Activated CD8-positive, alpha-beta T cell treated with anti-CD3 and anti-CD28 coated beads, Interleukin-2, amount 10 ng/mL, durations not matched to agents 7 days and 5 days (primary cell): ENCODE results near the gene MACROD2. TPM values are rescaled to one million over a fixed set of nuclear protein-coding genes. Genes with fewer than 3 reads are reported as not detected.

ENCODE experiments used
- ATAC-seq: fragments of 150-1000 bp; cut with Tn5 transposase; one replicate; pipeline ENCODE4 v1.10.0; 2021; ENCODE audit warnings: moderate library complexity
- CTCF ChIA-PET: fragments of 350-600 bp; sonication (Branson Sonifier 250); formaldehyde crosslinking; loops from one replicate; lab custom pipeline; 2021; ENCODE audit warnings: antibody characterized with exemption; lab: Charles Lee
- POLR2A ChIA-PET: fragments of 350-600 bp; sonication (Branson Sonifier 250); formaldehyde crosslinking; loops from one replicate; lab custom pipeline; 2021; ENCODE audit warnings: antibody characterized with exemption; lab: Charles Lee
- DNase-seq: peaks from one replicate; pipeline ENCODE4 v3.0.0-alpha.2; 2020
- H3K27ac Mint-ChIP-seq: one replicate; pipeline ENCODE4 v1.8.0; 2021; ENCODE audit warnings: mild to moderate bottlenecking, mixed read lengths
- H3K27me3 Mint-ChIP-seq: one replicate; pipeline ENCODE4 v1.8.0; 2021; ENCODE audit warnings: low read depth, mixed read lengths
- H3K36me3 Mint-ChIP-seq: one replicate; pipeline ENCODE4 v1.8.0; 2021; ENCODE audit warnings: low read depth, mixed read lengths
- H3K4me1 Mint-ChIP-seq: one replicate; pipeline ENCODE4 v1.8.0; 2021; ENCODE audit warnings: low read depth, mixed read lengths
- H3K4me3 Mint-ChIP-seq: one replicate; pipeline ENCODE4 v1.8.0; 2021; ENCODE audit warnings: mild to moderate bottlenecking, mixed read lengths
- H3K9me3 Mint-ChIP-seq: one replicate; pipeline ENCODE4 v1.8.0; 2022; ENCODE audit warnings: mixed read lengths; ENCODE audit not compliant: insufficient read depth
- total RNA-seq, 2 experiments: library from RNA; stranded (reverse); gene quantifications; one replicate each; pipeline ENCODE4 v1.2.3, GENCODE V29; 2021

MACROD2 gene
- total RNA-seq, 2 experiments from 2014 or later, result 0.08 TPM; not detected in 1

DNA sequence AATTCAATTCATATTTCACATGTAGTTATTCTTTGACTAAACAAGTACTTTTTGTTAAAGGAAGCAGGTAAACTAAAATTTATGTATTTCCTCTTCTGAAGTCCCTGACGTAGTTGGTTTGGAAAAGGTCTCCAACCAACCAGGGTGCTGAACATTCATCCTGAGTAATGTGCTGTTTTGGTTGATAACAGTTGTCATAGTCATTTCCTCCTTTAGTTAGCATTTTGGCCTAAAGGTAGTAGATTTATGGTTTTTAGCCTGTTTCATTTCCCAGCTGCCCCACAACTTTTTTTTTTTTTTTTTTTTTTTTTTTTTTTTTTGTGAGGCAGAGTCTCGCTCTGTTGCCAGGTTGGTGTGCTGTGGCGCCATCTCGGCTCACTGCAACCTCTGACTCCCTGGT is 724.9 kb downstream of the MACROD2 start:
- H3K9me3 Mint-ChIP-seq, result no peaks in the 10 kb centered on the region
- no peak overlapping the region for H3K27ac Mint-ChIP-seq
- H3K4me3 Mint-ChIP-seq, result no peak overlapping the region
- ATAC-seq, result no peak
- no peak for DNase-seq
- H3K36me3 Mint-ChIP-seq, result no peaks in the 10 kb centered on the region
- POLR2A ChIA-PET, result no interaction called here
- CTCF ChIA-PET, result no interaction called here
- no peaks in the 10 kb centered on the region for H3K27me3 Mint-ChIP-seq
- no peaks in the 10 kb centered on the region for H3K4me1 Mint-ChIP-seq

- H3K27ac Mint-ChIP-seq, result no peak overlapping the region
- no peak for ATAC-seq
- ChIA-PET POLR2A (no interaction called here), CTCF (no interaction called here)
- H3K9me3 Mint-ChIP-seq, result no peaks in the 10 kb centered on the region
- no peak overlapping the region for H3K4me3 Mint-ChIP-seq
- no peaks in the 10 kb centered on the region for H3K4me1 Mint-ChIP-seq
- DNase-seq, result no peak
- no peaks in the 10 kb centered on the region for H3K27me3 Mint-ChIP-seq
- H3K36me3 Mint-ChIP-seq, result no peaks in the 10 kb centered on the region
These were observed 726.7 kb downstream of the MACROD2 start for GRCh38 chr20:14721926-14722452.

DNA sequence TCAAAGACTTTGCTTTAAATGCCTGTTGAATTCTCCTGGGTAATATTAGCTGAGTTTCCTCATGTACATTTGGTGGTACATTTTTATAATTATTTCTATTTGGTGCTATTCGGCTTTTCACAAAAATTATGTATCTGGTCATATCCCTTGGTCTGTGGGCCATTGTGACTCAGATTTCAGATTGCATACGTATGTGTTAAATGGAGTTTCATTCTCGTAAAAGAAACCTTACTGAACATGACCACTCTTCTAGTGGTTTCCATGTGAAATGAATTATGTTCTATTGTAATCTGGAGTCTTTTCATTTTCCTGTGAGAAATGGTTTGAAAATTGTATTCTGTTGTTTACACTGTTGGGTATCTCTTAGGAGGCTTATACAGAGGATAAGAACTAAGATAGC is 728.3 kb downstream of the MACROD2 start:
- H3K27me3 Mint-ChIP-seq, result no peaks in the 10 kb centered on the region
- ChIA-PET POLR2A (no interaction called here), CTCF (no interaction called here)
- H3K9me3 Mint-ChIP-seq, result no peaks in the 10 kb centered on the region
- ATAC-seq (no peak), DNase-seq (no peak)
- H3K27ac Mint-ChIP-seq, result no peak overlapping the region
- H3K36me3 Mint-ChIP-seq, result no peaks in the 10 kb centered on the region
- H3K4me3 Mint-ChIP-seq, result no peak overlapping the region
- no peaks in the 10 kb centered on the region for H3K4me1 Mint-ChIP-seq

DNA sequence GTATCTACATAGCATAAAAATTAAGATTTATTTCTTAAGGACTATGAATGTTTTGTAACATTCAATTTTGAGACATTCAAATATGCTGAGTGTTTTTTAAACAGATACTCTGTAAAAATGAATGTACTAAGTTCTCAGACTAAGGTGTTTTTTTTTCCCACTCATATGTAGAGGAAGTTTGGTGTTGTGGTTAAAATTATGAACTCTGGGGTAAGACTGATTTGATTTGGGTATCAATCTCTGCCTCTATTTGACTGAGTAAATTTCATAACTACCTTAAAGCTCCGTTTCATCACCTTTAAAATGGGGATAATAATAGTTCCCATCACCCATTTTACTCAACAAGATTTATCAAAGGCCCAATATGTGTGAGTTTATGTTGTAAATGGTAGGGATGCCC is 728.7 kb downstream of the MACROD2 start:
- CTCF ChIA-PET, result no interaction called here
- Mint-ChIP-seq H3K9me3 (no peaks in the 10 kb centered on the region), H3K4me3 (no peak overlapping the region), H3K4me1 (no peaks in the 10 kb centered on the region), H3K27me3 (no peaks in the 10 kb centered on the region), H3K27ac (no peak overlapping the region), H3K36me3 (no peaks in the 10 kb centered on the region)
- ATAC-seq (no peak), DNase-seq (no peak)
- POLR2A ChIA-PET, result no interaction called here

DNA sequence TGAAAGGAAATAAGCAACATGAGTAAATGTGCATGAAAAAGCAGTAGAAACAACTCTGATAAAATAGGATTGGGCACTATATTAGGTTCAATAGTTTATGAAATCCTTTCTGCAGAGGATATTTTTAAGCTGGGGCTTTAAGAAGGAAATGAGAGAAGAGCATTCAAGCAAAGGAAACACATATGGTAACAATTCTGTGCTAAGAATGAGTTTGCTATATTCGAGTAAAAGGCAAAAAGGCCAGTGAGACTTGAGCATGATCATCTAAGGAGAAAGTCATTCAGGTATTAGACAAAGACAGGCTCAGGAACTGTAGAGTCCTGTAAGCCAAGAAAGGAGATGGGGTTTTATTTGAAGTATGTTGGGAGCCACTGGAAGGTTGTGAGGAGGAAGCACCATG is 729.2 kb downstream of the MACROD2 start:
- ChIA-PET POLR2A (no interaction called here), CTCF (no interaction called here)
- Mint-ChIP-seq H3K36me3 (no peaks in the 10 kb centered on the region), H3K4me3 (no peak overlapping the region), H3K27me3 (no peaks in the 10 kb centered on the region), H3K4me1 (no peaks in the 10 kb centered on the region), H3K9me3 (no peaks in the 10 kb centered on the region), H3K27ac (no peak overlapping the region)
- DNase-seq, result no peak
- ATAC-seq, result no peak

GRCh38 chr20:14726591-14726990 is 731.3 kb downstream of the MACROD2 start:
- Mint-ChIP-seq H3K4me1 (no peaks in the 10 kb centered on the region), H3K9me3 (no peaks in the 10 kb centered on the region), H3K4me3 (no peak overlapping the region), H3K27ac (no peak overlapping the region), H3K36me3 (no peaks in the 10 kb centered on the region), H3K27me3 (no peaks in the 10 kb centered on the region)
- DNase-seq (no peak), ATAC-seq (no peak)
- POLR2A ChIA-PET, result no interaction called here
- CTCF ChIA-PET, result no interaction called here

DNA sequence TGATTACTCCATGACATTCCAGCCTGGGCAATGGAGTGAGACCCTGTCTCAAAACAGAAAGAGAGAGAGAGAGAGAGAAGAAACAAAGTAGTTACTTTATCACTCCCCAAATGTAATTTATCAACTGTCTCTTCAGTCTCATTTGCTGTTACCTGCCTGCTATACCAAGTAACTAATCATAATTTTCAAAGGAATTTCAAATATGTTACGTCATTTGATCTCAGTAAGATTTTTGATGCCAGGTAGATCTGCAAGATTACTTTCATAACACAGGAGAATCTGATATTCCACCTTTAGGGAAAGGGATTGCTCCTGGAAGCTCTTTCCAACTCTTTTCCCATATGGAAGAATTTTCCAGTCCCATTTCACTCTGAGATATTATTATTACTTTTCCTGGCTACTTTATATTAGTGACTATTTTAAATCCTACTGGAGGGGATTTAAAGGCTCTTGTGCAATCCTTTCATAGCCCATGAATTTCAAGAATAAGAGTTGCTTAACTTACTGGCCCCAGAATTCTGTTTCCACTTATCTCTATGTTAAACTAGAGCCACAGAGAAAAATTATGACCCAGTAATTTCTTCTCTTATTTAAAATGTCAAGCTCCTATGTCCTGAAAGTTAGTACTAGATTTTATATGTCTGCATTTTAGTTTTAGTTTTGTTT is 732.3 kb downstream of the MACROD2 start:
- ChIA-PET POLR2A (no interaction called here), CTCF (no interaction called here)
- no peak for DNase-seq
- no peak overlapping the region for H3K4me3 Mint-ChIP-seq
- no peak for ATAC-seq
- no peaks in the 10 kb centered on the region for H3K4me1 Mint-ChIP-seq
- H3K27ac Mint-ChIP-seq, result no peak overlapping the region
- no peaks in the 10 kb centered on the region for H3K36me3 Mint-ChIP-seq
- no peaks in the 10 kb centered on the region for H3K27me3 Mint-ChIP-seq
- no peaks in the 10 kb centered on the region for H3K9me3 Mint-ChIP-seq

DNA sequence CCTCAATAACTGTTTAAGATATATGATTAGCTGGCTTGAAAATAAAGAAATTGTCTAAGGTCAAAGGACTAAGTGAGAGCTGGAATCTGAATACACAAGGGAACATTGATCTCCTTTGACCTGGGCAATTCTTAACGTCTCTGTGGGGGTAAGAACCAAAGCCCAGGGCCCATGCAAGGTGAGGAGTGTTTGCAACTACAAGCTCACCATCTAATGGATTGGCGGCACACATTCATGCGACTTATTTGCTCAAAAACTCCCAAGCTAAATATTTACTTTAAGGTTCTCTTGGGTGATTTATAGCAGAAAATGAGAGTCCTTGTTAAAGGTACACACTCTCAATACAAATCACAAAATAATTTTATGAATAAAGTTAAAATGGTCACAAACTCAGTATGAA is 734.1 kb downstream of the MACROD2 start:
- H3K9me3 Mint-ChIP-seq, result no peaks in the 10 kb centered on the region
- ATAC-seq (no peak), DNase-seq (no peak)
- H3K36me3 Mint-ChIP-seq, result no peaks in the 10 kb centered on the region
- no peak overlapping the region for H3K4me3 Mint-ChIP-seq
- CTCF ChIA-PET, result no interaction called here
- no peaks in the 10 kb centered on the region for H3K4me1 Mint-ChIP-seq
- POLR2A ChIA-PET, result no interaction called here
- no peaks in the 10 kb centered on the region for H3K27me3 Mint-ChIP-seq
- H3K27ac Mint-ChIP-seq, result no peak overlapping the region

DNA sequence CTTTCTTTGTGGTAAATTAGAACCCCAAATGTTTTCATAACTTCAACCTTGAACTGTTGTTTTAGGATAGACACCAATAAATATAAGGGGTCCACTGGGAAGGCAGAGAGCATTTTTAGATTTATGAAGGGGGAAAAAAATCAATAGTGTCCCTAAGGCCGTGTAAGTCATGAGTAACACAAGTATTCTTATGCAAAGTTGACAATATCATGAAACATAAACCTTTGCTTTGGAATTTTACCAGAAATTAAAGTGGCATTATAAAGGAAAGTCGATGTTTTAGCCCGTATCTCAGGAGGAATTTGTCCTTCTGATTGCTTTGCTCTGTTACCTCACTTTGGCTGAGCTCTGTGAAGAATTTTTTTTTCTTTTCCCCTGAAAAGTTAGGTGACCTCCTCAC is 737.0 kb downstream of the MACROD2 start:
- Mint-ChIP-seq H3K36me3 (no peaks in the 10 kb centered on the region), H3K4me3 (no peak overlapping the region), H3K4me1 (no peaks in the 10 kb centered on the region), H3K27ac (no peak overlapping the region), H3K9me3 (no peaks in the 10 kb centered on the region), H3K27me3 (no peaks in the 10 kb centered on the region)
- no peak for DNase-seq
- POLR2A ChIA-PET, result no interaction called here
- CTCF ChIA-PET, result no interaction called here
- no peak for ATAC-seq

DNA sequence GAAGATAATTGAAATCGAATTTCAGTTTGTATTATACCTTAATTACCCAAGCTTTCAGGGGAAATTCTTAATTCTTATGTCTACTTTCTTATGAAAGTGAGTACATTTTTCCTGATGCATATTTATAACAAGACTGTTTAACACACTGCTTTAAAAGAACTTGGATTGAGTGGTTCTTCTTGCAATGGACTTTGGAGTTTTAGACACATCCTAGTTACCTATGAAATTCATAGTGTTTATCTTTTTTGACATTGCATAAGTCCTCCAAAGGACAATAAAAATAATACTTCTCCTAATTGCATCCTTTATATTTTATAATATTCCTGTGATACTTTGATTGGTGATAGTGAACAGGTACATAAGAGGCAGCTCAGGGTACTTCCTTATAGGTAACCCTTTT is 737.7 kb downstream of the MACROD2 start:
- no peak overlapping the region for H3K27ac Mint-ChIP-seq
- H3K27me3 Mint-ChIP-seq, result no peaks in the 10 kb centered on the region
- no peaks in the 10 kb centered on the region for H3K36me3 Mint-ChIP-seq
- H3K9me3 Mint-ChIP-seq, result no peaks in the 10 kb centered on the region
- no peak overlapping the region for H3K4me3 Mint-ChIP-seq
- H3K4me1 Mint-ChIP-seq, result no peaks in the 10 kb centered on the region
- ATAC-seq, result no peak
- CTCF ChIA-PET, result no interaction called here
- POLR2A ChIA-PET, result no interaction called here
- DNase-seq, result no peak

- DNase-seq (no peak), ATAC-seq (no peak)
- Mint-ChIP-seq H3K36me3 (no peaks in the 10 kb centered on the region), H3K4me1 (no peaks in the 10 kb centered on the region), H3K27ac (no peak overlapping the region), H3K27me3 (no peaks in the 10 kb centered on the region), H3K4me3 (no peak overlapping the region), H3K9me3 (no peaks in the 10 kb centered on the region)
- CTCF ChIA-PET, result no interaction called here
- POLR2A ChIA-PET, result no interaction called here
These were observed 745.1 kb downstream of the MACROD2 start for GRCh38 chr20:14740380-14740779.

- no peaks in the 10 kb centered on the region for H3K4me1 Mint-ChIP-seq
- H3K4me3 Mint-ChIP-seq, result no peak overlapping the region
- CTCF ChIA-PET, result no interaction called here
These were observed 746.3 kb downstream of the MACROD2 start for GRCh38 chr20:14741616-14742015.

DNA sequence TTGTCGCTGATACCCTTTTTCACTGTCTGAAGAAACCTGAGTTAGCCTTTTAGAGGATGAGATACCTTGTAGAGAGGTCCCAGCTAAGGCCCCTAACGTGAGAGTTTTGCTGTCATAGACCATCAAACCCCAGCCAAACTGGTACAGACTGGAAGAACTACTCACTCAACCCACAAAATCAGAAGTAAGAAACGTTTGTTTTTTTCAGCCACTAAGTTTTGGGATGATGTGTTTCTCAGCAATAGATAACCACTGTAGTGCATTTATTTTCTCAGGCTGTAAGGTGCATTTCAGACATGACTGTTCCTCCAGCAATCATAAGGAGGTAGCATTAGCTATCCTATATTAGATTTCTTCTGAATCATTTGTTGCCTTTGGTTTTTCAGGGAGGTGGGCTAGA is 749.4 kb downstream of the MACROD2 start:
- CTCF ChIA-PET, result interaction anchor here (0.6 kb wide), 1 partner anchor 46 kb away, joined by 3 read pairs; no protein-coding TSS in a partner anchor
- no peak for DNase-seq
- Mint-ChIP-seq H3K27ac (no peak overlapping the region), H3K36me3 (no peaks in the 10 kb centered on the region), H3K27me3 (no peaks in the 10 kb centered on the region), H3K9me3 (no peaks in the 10 kb centered on the region), H3K4me3 (no peak overlapping the region), H3K4me1 (no peaks in the 10 kb centered on the region)
- POLR2A ChIA-PET, result no interaction called here
- no peak for ATAC-seq

More at GRCh38 chr20:14741616-14742015, 746.3 kb downstream of the MACROD2 start:
- no peaks in the 10 kb centered on the region for H3K36me3 Mint-ChIP-seq
- ATAC-seq, result no peak
- POLR2A ChIA-PET, result no interaction called here
- H3K27ac Mint-ChIP-seq, result no peak overlapping the region
- DNase-seq, result no peak
- no peaks in the 10 kb centered on the region for H3K27me3 Mint-ChIP-seq
- H3K9me3 Mint-ChIP-seq, result no peaks in the 10 kb centered on the region
